GM23338 (cell line): Measurements from ENCODE around the gene SAMD11. TPM values are rescaled to one million over a fixed set of nuclear protein-coding genes. Genes with fewer than 3 reads are reported as not detected.

Experiments
- ATAC-seq: fragments of 200-7000 bp; cut with Tn5 transposase; 3 replicates; pipeline ENCODE4 v1.9.1; 2020
- DNase-seq: peaks from one replicate; pipeline ENCODE4 v3.0.0-alpha.2; 2015; ENCODE audit warnings: low spot score
- H2AFZ ChIP-seq: fragments of 200-600 bp; sonication (generic); 2 replicates; pipeline ENCODE4 v1.8.0; 2016; ENCODE audit warnings: antibody characterized with exemption, mild to moderate bottlenecking, moderate library complexity
- H3F3A ChIP-seq: fragments of 200-600 bp; sonication (generic); replicated peaks from 2 replicates; pipeline ENCODE4 v1.8.0; 2017; ENCODE audit warnings: antibody characterized with exemption, mixed run types, low read depth
- H3K27ac ChIP-seq: fragments of 200-600 bp; sonication (generic); 2 replicates; pipeline ENCODE4 v1.6.1; 2016; ENCODE audit warnings: low read depth
- H3K27me3 ChIP-seq: fragments of 200-600 bp; sonication (generic); 2 replicates; pipeline ENCODE4 v1.8.0; 2016; ENCODE audit warnings: mild to moderate bottlenecking, mixed run types, moderate library complexity; ENCODE audit not compliant: insufficient read depth
- H3K36me3 ChIP-seq: fragments of 200-600 bp; sonication (generic); 2 replicates; pipeline ENCODE4 v1.8.0; 2016; ENCODE audit warnings: mild to moderate bottlenecking; ENCODE audit not compliant: insufficient read depth
- H3K4me1 ChIP-seq: fragments of 200-600 bp; sonication (generic); 2 replicates; pipeline ENCODE4 v1.8.0; 2016; ENCODE audit warnings: mild to moderate bottlenecking, moderate library complexity; ENCODE audit not compliant: insufficient read depth
- H3K4me2 ChIP-seq: fragments of 200-600 bp; sonication (generic); 2 replicates; pipeline ENCODE4 v1.7.1; 2017; ENCODE audit warnings: mixed run types
- H3K4me3 ChIP-seq: fragments of 200-600 bp; sonication (generic); 2 replicates; pipeline ENCODE4 v1.6.1; 2016; ENCODE audit warnings: mixed run types
- H3K79me2 ChIP-seq: fragments of 200-600 bp; sonication (generic); replicated peaks from 2 replicates; pipeline ENCODE4 v1.8.0; 2017; ENCODE audit warnings: mild to moderate bottlenecking; ENCODE audit not compliant: insufficient read depth
- H3K9me2 ChIP-seq: fragments of 200-600 bp; sonication (generic); 2 replicates; pipeline ENCODE4 v1.8.0; 2017; ENCODE audit not compliant: insufficient read depth
- H4K20me1 ChIP-seq: fragments of 200-600 bp; sonication (generic); replicated peaks from 2 replicates; pipeline ENCODE4 v1.8.0; 2017; ENCODE audit warnings: mild to moderate bottlenecking; ENCODE audit not compliant: insufficient read depth
- H3K27ac Mint-ChIP-seq: 2 replicates; pipeline ENCODE4 v1.8.0; 2020; ENCODE audit warnings: inconsistent platforms, mild to moderate bottlenecking, moderate library complexity, mixed read lengths
- H3K27me3 Mint-ChIP-seq: 3 replicates; pipeline ENCODE4 v1.8.0; 2022; ENCODE audit warnings: low read depth, mild to moderate bottlenecking, moderate library complexity, mixed read lengths, inconsistent platforms; ENCODE audit not compliant: insufficient read depth, poor library complexity
- H3K36me3 Mint-ChIP-seq: 3 replicates; pipeline ENCODE4 v1.8.0; 2021; ENCODE audit warnings: low read depth, mild to moderate bottlenecking, inconsistent platforms, moderate library complexity, mixed read lengths
- H3K4me1 Mint-ChIP-seq: 3 replicates; pipeline ENCODE4 v1.8.0; 2020; ENCODE audit warnings: mild to moderate bottlenecking, inconsistent platforms, mixed read lengths
- H3K4me3 Mint-ChIP-seq: 3 replicates; pipeline ENCODE4 v1.8.0; 2021; ENCODE audit warnings: moderate library complexity, mild to moderate bottlenecking, inconsistent platforms, mixed read lengths
- H3K9me3 Mint-ChIP-seq: 3 replicates; pipeline ENCODE4 v1.8.0; 2020; ENCODE audit warnings: moderate library complexity, mild to moderate bottlenecking, inconsistent platforms, mixed read lengths
- CREB1 ChIP-seq: fragments of 250-450 bp; sonication (Bioruptor Pico); IDR thresholded peaks from 2 replicates; pipeline ENCODE4 v1.5.0; 2020; ENCODE audit warnings: low read depth, mild to moderate bottlenecking, moderate library complexity
- ETS1 ChIP-seq: IDR thresholded peaks from 2 replicates; pipeline ENCODE4 v1.6.1; 2016; ENCODE audit warnings: antibody characterized with exemption
- EZH2 ChIP-seq: fragments of 200-600 bp; sonication (generic); IDR thresholded peaks from one replicate; pipeline ENCODE4 v1.8.0; 2017; ENCODE audit warnings: antibody characterized with exemption, mild to moderate bottlenecking, low read depth; ENCODE audit not compliant: unreplicated experiment
- EZH2phosphoT487 ChIP-seq: fragments of 200-600 bp; sonication (generic); IDR thresholded peaks from one replicate; pipeline ENCODE4 v1.8.1; 2018; ENCODE audit warnings: antibody characterized with exemption; ENCODE audit not compliant: unreplicated experiment
- JUNB ChIP-seq: IDR thresholded peaks from one replicate; pipeline ENCODE4 v1.6.1; 2016; ENCODE audit warnings: antibody characterized with exemption; ENCODE audit not compliant: unreplicated experiment
- NANOG ChIP-seq: IDR thresholded peaks from 2 replicates; pipeline ENCODE4 v1.6.1; 2016; ENCODE audit warnings: antibody characterized with exemption, borderline replicate concordance
- POLR2AphosphoS5 ChIP-seq: IDR thresholded peaks from 2 replicates; pipeline ENCODE4 v1.6.1; 2016; ENCODE audit warnings: antibody characterized with exemption, low read depth
- STAT1 ChIP-seq: IDR thresholded peaks from one replicate; pipeline ENCODE4 v1.6.1; 2016; ENCODE audit warnings: antibody characterized with exemption; ENCODE audit not compliant: unreplicated experiment
- ZNF114 ChIP-seq: fragments of 250-450 bp; sonication (Bioruptor Pico); IDR thresholded peaks from 2 replicates; pipeline ENCODE4 v1.5.0; 2020; ENCODE audit warnings: mild to moderate bottlenecking, moderate library complexity
- ZNF331 ChIP-seq: fragments of 250-450 bp; sonication (Bioruptor Pico); IDR thresholded peaks from 2 replicates; pipeline ENCODE4 v1.5.0; 2020; ENCODE audit warnings: low read depth, mild to moderate bottlenecking, moderate library complexity
- ZNF462 ChIP-seq: fragments of 250-450 bp; sonication (Bioruptor Pico); IDR thresholded peaks from 2 replicates; pipeline ENCODE4 v1.5.0; 2020; ENCODE audit warnings: mild to moderate bottlenecking, moderate library complexity
- polyA plus RNA-seq: library from polyadenylated mRNA; unstranded; fragments of >200 nt; fragmentation: Nextera tagmentation; extraction: Ambion mirVana; gene quantifications from 2 replicates; pipeline ENCODE4 v1.2.1, GENCODE V29; 2016
- total RNA-seq: library from RNA; depleted of rRNA; stranded (reverse); fragments of >200 nt; shearing (Covaris generic); gene quantifications from 2 replicates; pipeline ENCODE4 v1.2.3, GENCODE V29; 2014
- TF ChIP-seq, protein P1 (sequence below): IDR thresholded peaks from one replicate; pipeline ENCODE4 v1.6.1; 2018; ENCODE audit warnings: antibody characterized with exemption; ENCODE audit not compliant: unreplicated experiment

Gene SAMD11
- total and polyA plus RNA-seq, 2 experiments from 2014 or later = 0.14 to 0.40 TPM

- Histone ChIP-seq H4K20me1 (peaks cover 4% of the 10 kb centered on the region; the same call in 1 of the 2 replicates), H2AFZ (no peak overlapping the region), H3F3A (no peaks in the 10 kb centered on the region), H3K4me2 (no peak overlapping the region), H3K4me1 (no peaks in the 10 kb centered on the region; the same call in 1 of the 2 replicates), H3K4me3 (no peak overlapping the region), H3K36me3 (peaks cover 13% of the 10 kb centered on the region; the same call in 1 of the 2 replicates), H3K9me2 (no peaks in the 10 kb centered on the region), H3K79me2 (peaks cover 18% of the 10 kb centered on the region), H3K27ac (no peak overlapping the region), H3K27me3 (peaks cover 11% of the 10 kb centered on the region)
- Mint-ChIP-seq H3K36me3 (peaks cover 45% of the 10 kb centered on the region), H3K4me3 (no peak overlapping the region), H3K4me1 (peaks cover 8% of the 10 kb centered on the region), H3K27me3 (peaks cover 25% of the 10 kb centered on the region), H3K27ac (no peak overlapping the region), H3K9me3 (no peaks in the 10 kb centered on the region; the same call in 2 of the 3 replicates)
- ATAC-seq = no peak
- TF ChIP-seq EZH2phosphoT487 (no peak), ZNF114 (no peak), EZH2 (no peak), NANOG (no peak), ZNF462 (CRISPR knock-in tag) (no peak), POLR2AphosphoS5 (no peak), ETS1 (no peak), STAT1 (no peak), JUNB (no peak), CREB1 (CRISPR knock-in tag) (no peak), ZNF331 (CRISPR knock-in tag) (no peak)
- TF ChIP-seq, protein P1, sequence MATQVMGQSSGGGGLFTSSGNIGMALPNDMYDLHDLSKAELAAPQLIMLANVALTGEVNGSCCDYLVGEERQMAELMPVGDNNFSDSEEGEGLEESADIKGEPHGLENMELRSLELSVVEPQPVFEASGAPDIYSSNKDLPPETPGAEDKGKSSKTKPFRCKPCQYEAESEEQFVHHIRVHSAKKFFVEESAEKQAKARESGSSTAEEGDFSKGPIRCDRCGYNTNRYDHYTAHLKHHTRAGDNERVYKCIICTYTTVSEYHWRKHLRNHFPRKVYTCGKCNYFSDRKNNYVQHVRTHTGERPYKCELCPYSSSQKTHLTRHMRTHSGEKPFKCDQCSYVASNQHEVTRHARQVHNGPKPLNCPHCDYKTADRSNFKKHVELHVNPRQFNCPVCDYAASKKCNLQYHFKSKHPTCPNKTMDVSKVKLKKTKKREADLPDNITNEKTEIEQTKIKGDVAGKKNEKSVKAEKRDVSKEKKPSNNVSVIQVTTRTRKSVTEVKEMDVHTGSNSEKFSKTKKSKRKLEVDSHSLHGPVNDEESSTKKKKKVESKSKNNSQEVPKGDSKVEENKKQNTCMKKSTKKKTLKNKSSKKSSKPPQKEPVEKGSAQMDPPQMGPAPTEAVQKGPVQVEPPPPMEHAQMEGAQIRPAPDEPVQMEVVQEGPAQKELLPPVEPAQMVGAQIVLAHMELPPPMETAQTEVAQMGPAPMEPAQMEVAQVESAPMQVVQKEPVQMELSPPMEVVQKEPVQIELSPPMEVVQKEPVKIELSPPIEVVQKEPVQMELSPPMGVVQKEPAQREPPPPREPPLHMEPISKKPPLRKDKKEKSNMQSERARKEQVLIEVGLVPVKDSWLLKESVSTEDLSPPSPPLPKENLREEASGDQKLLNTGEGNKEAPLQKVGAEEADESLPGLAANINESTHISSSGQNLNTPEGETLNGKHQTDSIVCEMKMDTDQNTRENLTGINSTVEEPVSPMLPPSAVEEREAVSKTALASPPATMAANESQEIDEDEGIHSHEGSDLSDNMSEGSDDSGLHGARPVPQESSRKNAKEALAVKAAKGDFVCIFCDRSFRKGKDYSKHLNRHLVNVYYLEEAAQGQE = no peak
- DNase-seq = no peak
Measured at GRCh38 chr1:956636-957035, 32.9 kb downstream of the SAMD11 start.
